ENCODE measurements around the gene MPND. TPM values are rescaled to one million over a fixed set of nuclear protein-coding genes. Genes with fewer than 3 reads are reported as not detected.

Gene MPND
- total RNA-seq, 2 donors from 2014 or later, result 51.5 to 55.9 TPM

- TF ChIP-seq CTCF (conservative IDR thresholded peaks at IDR 0.05), result no peak
- H3K27ac Mint-ChIP-seq, result peak overlapping the region; percentile 94
- 74 to 80% methylated on average over 20 to 23 of the region's 23 CpGs for WGBS, 2 experiments (ENCODE audit: insufficient coverage in 1 of 2, insufficient read length in 1 of 2)
- H3K27me3 ChIP-seq (ENCODE audit: control insufficient read depth, insufficient read depth, low read length, poor library complexity, severe bottlenecking), result no peaks in the 10 kb centered on the region
- peak overlapping the region; percentile 17 for H3K4me3 Mint-ChIP-seq
- no peaks in the 10 kb centered on the region for H3K9me3 ChIP-seq (ENCODE audit: control insufficient read depth, low read length)
- peak; percentile 93 for DNase-seq
- H3K36me3 ChIP-seq (ENCODE audit: control insufficient read depth, insufficient read depth, low read length), result peaks cover 69% of the 10 kb centered on the region
- peak overlapping the region; percentile 74 for H3K27ac ChIP-seq (ENCODE audit: low read depth, low read length)
- H3K4me3 ChIP-seq (ENCODE audit: low read length), result no peak overlapping the region
- no peaks in the 10 kb centered on the region for H3K27me3 Mint-ChIP-seq (ENCODE audit: insufficient read depth)
- H3K9ac ChIP-seq (ENCODE audit: extremely low read depth, low read length, poor library complexity, severe bottlenecking), result no peak overlapping the region
- H3K9me3 Mint-ChIP-seq, result peaks cover 7% of the 10 kb centered on the region
- no peaks in the 10 kb centered on the region for H3K4me1 ChIP-seq (ENCODE audit: control insufficient read depth, insufficient read depth, low read length)
- peaks cover 23% of the 10 kb centered on the region for H3K4me1 Mint-ChIP-seq
- peaks cover 65% of the 10 kb centered on the region for H3K36me3 Mint-ChIP-seq (ENCODE audit: low read depth)
Observed at GRCh38 chr19:4409123-4409933, 66.0 kb downstream of the MPND start.

Other genes starting within 250 kb of the MPND start
- 100 to 1,000 TPM; 191 TPM for gene MAP2K2, start 219.4 kb upstream of the MPND start, total RNA-seq
- under 1 TPM; 0.26 to 0.31 TPM for gene CREB3L3, start 189.9 kb upstream of the MPND start, total RNA-seq
- 10 to 100 TPM; 22.1 to 29.1 TPM for gene SIRT6, start 161.0 kb upstream of the MPND start, total RNA-seq
- 1 to 10 TPM in 1 of 2 donors, under 1 TPM in 1; 0.77 to 2.0 TPM for gene ANKRD24, start 160.9 kb upstream of the MPND start, total RNA-seq
- gene EBI3, start 114.0 kb upstream of the MPND start, total RNA-seq, result not detected
- 10 to 100 TPM; 15.8 to 16.4 TPM for gene YJU2, start 96.5 kb upstream of the MPND start, total RNA-seq
- gene SHD, start 64.3 kb upstream of the MPND start, total RNA-seq, result 1 to 10 TPM; 2.8 to 6.6 TPM
- under 1 TPM; 0.58 to 0.70 TPM for gene TMIGD2, start 41.2 kb upstream of the MPND start, total RNA-seq
- gene FSD1, start 39.0 kb upstream of the MPND start, total RNA-seq, result 10 to 100 TPM; 33.3 to 37.9 TPM
- 10 to 100 TPM; 12.7 to 13.3 TPM for gene STAP2, start 4.7 kb upstream of the MPND start, total RNA-seq
- gene SH3GL1, start 57.0 kb downstream of the MPND start, total RNA-seq, result 10 to 100 TPM; 76.8 to 77.0 TPM
- 10 to 100 TPM; 70.7 to 76.9 TPM for gene CHAF1A, start 59.1 kb downstream of the MPND start, total RNA-seq
- gene UBXN6, start 114.2 kb downstream of the MPND start, total RNA-seq, result 10 to 100 TPM; 31.2 to 36.9 TPM
- gene HDGFL2, start 128.7 kb downstream of the MPND start, total RNA-seq, result 100 to 1,000 TPM; 117 TPM
- gene PLIN4, start 174.9 kb downstream of the MPND start, total RNA-seq, result under 1 TPM; 0.33 to 0.66 TPM
- gene PLIN5, start 191.7 kb downstream of the MPND start, total RNA-seq, result 1 to 10 TPM; 3.7 to 3.9 TPM
- gene LRG1, start 196.5 kb downstream of the MPND start, total RNA-seq, result 1 to 10 TPM in 1 of 2 donors, under 1 TPM in 1; 0.86 to 1.4 TPM
- 10 to 100 TPM; 28.9 to 67.8 TPM for gene SEMA6B, start 216.1 kb downstream of the MPND start, total RNA-seq